Measurements from ENCODE around the gene KLK15.

The KLK15 gene

GRCh38 chr19:50777830-50778303 is 55.5 kb downstream of the KLK15 start:
- no peak overlapping the region for H3K4me3 ChIP-seq (ENCODE audit: low read depth, low read length)
- no peak for TF ChIP-seq CTCF (IDR thresholded peaks at IDR 0.05; ENCODE audit: control insufficient read depth, extremely low read depth, insufficient read depth)
- DNase-seq (ENCODE audit: low read depth): no peak

GRCh38 chr19:50777261-50777660 is 56.1 kb downstream of the KLK15 start:
- TF ChIP-seq CTCF (IDR thresholded peaks at IDR 0.05; ENCODE audit: control insufficient read depth, extremely low read depth, insufficient read depth): no peak
- H3K4me3 ChIP-seq (ENCODE audit: low read depth, low read length): no peak overlapping the region
- DNase-seq (ENCODE audit: low read depth): no peak

- no peak for TF ChIP-seq CTCF (IDR thresholded peaks at IDR 0.05; ENCODE audit: control insufficient read depth, extremely low read depth, insufficient read depth)
- H3K4me3 ChIP-seq (ENCODE audit: low read depth, low read length): no peak overlapping the region
- DNase-seq (ENCODE audit: low read depth): no peak
These were observed 57.2 kb downstream of the KLK15 start for GRCh38 chr19:50776131-50776530.
